ENCODE results near the gene MAT1A.

- TF ChIP-seq POLR2A (IDR thresholded peaks at IDR 0.05; ENCODE audit: borderline replicate concordance, extremely low read depth, insufficient read depth, insufficient read length) (no peak), CTCF (IDR thresholded peaks at IDR 0.05 in 2 of 3, conservative IDR thresholded peaks at IDR 0.05 in 1 of 3; ENCODE audit: borderline replicate concordance in 1 of 3, insufficient read depth in 1 of 3, low read depth in 2 of 3, low read length in 2 of 3) (no peak)
Observed at GRCh38 chr10:80268266-80268665, 21.2 kb downstream of the MAT1A start.
